ENCODE results near the gene TBCK. TPM values are rescaled to one million over a fixed set of nuclear protein-coding genes. Genes with fewer than 3 reads are reported as not detected.

Gene TBCK
- total and polyA plus RNA-seq, 2 of the 8 experiments (the other 6 are each of a cell fraction or from before 2014, with no cell fraction given): 10.2 to 18.7 TPM

- no peak for FAIRE-seq
- Histone ChIP-seq H2BK5ac (ENCODE audit: low read depth, low read length) (no peak overlapping the region), H3K14ac (ENCODE audit: insufficient read length) (no peak overlapping the region), H4K8ac (ENCODE audit: extremely low read depth, insufficient read depth, low read length) (no peak overlapping the region), H3K27ac (ENCODE audit: low read depth, low read length) (no peak overlapping the region), H3K4me2 (ENCODE audit: insufficient read depth in 1 of 2, low read depth in 2 of 2, low read length in 2 of 2) (no peak overlapping the region), H3K4me1 (replicated peaks in 1 of 4; ENCODE audit: control insufficient read depth in 3 of 4, insufficient read depth in 4 of 4, low read length in 3 of 4) (no peaks in the 10 kb centered on the region), H3K9ac (replicated peaks in 1 of 4; ENCODE audit: extremely low read depth in 1 of 4, low read depth in 3 of 4, low read length in 3 of 4) (no peak overlapping the region), H2AFZ (ENCODE audit: low read length) (no peak overlapping the region), H3K4me3 (ENCODE audit: extremely low read depth in 1 of 4, insufficient read depth in 2 of 4, low read depth in 3 of 4, low read length in 4 of 4) (no peak overlapping the region), H3K36me3 (ENCODE audit: control insufficient read depth in 2 of 4, insufficient read depth in 4 of 4, low read length in 3 of 4) (no peaks in the 10 kb centered on the region), H2BK15ac (ENCODE audit: low read length) (no peak overlapping the region), H2BK120ac (replicated peaks; ENCODE audit: low read depth, low read length) (no peak overlapping the region), H4K91ac (replicated peaks; ENCODE audit: insufficient read length, low read length) (no peak overlapping the region), H3K56ac (replicated peaks; ENCODE audit: insufficient read length, low read depth, low read length) (no peak overlapping the region), H4K20me1 (replicated peaks in 1 of 2; ENCODE audit: control insufficient read depth in 1 of 2, insufficient read depth in 2 of 2, low read length in 2 of 2) (no peaks in the 10 kb centered on the region), H4K5ac (ENCODE audit: insufficient read length, low read depth, low read length) (no peak overlapping the region), H2BK12ac (ENCODE audit: low read depth, low read length) (no peak overlapping the region), H3K4ac (replicated peaks; ENCODE audit: insufficient read length, low read depth, low read length) (no peak overlapping the region), H3K23me2 (ENCODE audit: low read depth, low read length) (no peaks in the 10 kb centered on the region), H2BK20ac (ENCODE audit: low read length) (no peak overlapping the region), H3K23ac (ENCODE audit: insufficient read length) (no peak overlapping the region), H3K79me1 (ENCODE audit: low read depth, low read length) (no peaks in the 10 kb centered on the region), H3K79me2 (ENCODE audit: control insufficient read depth in 1 of 2, insufficient read depth in 2 of 2, low read length in 2 of 2) (no peaks in the 10 kb centered on the region), H2AK5ac (ENCODE audit: low read depth, low read length) (no peak overlapping the region), H3K18ac (ENCODE audit: extremely low read depth, low read length) (no peak overlapping the region), H3K27me3 (replicated peaks in 1 of 4; ENCODE audit: control insufficient read depth in 3 of 4, extremely low read depth in 1 of 4, insufficient read depth in 3 of 4, low read length in 3 of 4) (no peaks in the 10 kb centered on the region), H3K9me3 (ENCODE audit: insufficient read depth in 2 of 2, low read depth in 1 of 2, low read length in 1 of 2) (no peaks in the 10 kb centered on the region)
- DNase-seq (ENCODE audit: low read depth in 1 of 2, low spot score in 2 of 2): no peak
- POLR2A ChIA-PET (ENCODE audit: partially characterized antibody): no interaction called here
- WGBS, 2 experiments (ENCODE audit: extremely low coverage in 1 of 2, insufficient coverage in 1 of 2, insufficient read length in 1 of 2, insufficient replicate concordance in 2 of 2, low coverage in 1 of 2, low lambda C conversion rate in 2 of 2, missing lambda C conversion rate in 1 of 2): 91% methylated on average over 2 of the region's 2 CpGs; no CpG with 5 or more reads in 1 of the 2 experiments
- CTCF ChIA-PET (ENCODE audit: partially characterized antibody): interaction anchor here (0.7 kb wide), 1 partner anchor 374 kb away, joined by 3 read pairs; no protein-coding TSS in a partner anchor
- TF ChIP-seq SP2 (IDR thresholded peaks at IDR 0.05; ENCODE audit: low read length) (no peak), CTCF (IDR thresholded peaks at IDR 0.05; ENCODE audit: control extremely low read depth in 1 of 3, insufficient read depth in 1 of 3, low read depth in 1 of 3, low read length in 3 of 3) (no peak), NANOG (IDR thresholded peaks at IDR 0.05; ENCODE audit: insufficient read depth, low read depth, low read length, poor library complexity, severe bottlenecking) (no peak), RBBP5 (IDR thresholded peaks at IDR 0.05; ENCODE audit: borderline replicate concordance, low read depth, low read length) (no peak), SRF (IDR thresholded peaks at IDR 0.05; ENCODE audit: low read depth, low read length) (no peak), GABPA (IDR thresholded peaks at IDR 0.05; ENCODE audit: borderline replicate concordance, insufficient read depth, low read length) (no peak)
Measured at GRCh38 chr4:106041294-106042002, 274.6 kb downstream of the TBCK start.
